ENCODE data around the gene CARD11.

Gene CARD11

GRCh38 chr7:2927592-2927991 is 116.1 kb downstream of the CARD11 start:
- no peak overlapping the region for H3K4me3 ChIP-seq (ENCODE audit: low read depth, low read length)
- in situ Hi-C loops (cut with HindIII; ENCODE audit: low sequenced_read_pairs): no loop called here
- DNase-seq (ENCODE audit: low read depth, low spot score): no peak
- TF ChIP-seq, protein P1, sequence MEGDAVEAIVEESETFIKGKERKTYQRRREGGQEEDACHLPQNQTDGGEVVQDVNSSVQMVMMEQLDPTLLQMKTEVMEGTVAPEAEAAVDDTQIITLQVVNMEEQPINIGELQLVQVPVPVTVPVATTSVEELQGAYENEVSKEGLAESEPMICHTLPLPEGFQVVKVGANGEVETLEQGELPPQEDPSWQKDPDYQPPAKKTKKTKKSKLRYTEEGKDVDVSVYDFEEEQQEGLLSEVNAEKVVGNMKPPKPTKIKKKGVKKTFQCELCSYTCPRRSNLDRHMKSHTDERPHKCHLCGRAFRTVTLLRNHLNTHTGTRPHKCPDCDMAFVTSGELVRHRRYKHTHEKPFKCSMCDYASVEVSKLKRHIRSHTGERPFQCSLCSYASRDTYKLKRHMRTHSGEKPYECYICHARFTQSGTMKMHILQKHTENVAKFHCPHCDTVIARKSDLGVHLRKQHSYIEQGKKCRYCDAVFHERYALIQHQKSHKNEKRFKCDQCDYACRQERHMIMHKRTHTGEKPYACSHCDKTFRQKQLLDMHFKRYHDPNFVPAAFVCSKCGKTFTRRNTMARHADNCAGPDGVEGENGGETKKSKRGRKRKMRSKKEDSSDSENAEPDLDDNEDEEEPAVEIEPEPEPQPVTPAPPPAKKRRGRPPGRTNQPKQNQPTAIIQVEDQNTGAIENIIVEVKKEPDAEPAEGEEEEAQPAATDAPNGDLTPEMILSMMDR (IDR thresholded peaks at IDR 0.05; ENCODE audit: low read depth, low read length): no peak

DNA sequence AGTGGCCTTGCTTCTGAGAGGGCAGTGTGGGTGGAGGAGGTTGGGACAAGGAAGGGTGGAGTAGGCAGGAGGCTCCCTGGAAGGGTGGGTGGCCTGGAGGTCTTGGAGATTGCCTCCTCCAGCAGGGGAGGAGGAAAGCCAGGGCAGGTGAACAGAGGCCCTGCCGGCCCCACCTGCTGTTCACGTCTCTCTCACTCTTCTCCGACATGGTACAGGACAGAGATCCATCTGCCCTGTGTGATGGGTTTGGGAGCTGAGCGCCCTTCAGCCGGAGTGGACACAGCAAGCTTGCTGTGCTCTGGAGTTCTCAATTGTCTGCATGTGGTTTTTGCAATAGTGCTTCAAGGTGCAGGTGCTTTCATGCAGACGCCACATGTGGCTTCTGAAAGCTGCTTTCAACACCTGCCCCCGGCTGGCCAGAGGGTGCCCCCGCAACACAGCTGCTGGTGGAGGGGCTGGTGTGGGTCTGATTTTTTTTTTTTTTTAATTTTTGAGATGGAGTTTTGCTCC is 116.7 kb downstream of the CARD11 start:
- in situ Hi-C loops (cut with HindIII; ENCODE audit: low sequenced_read_pairs): no loop called here
- TF ChIP-seq, protein P1 (IDR thresholded peaks at IDR 0.05; ENCODE audit: low read depth, low read length): no peak
- DNase-seq (ENCODE audit: low read depth, low spot score): no peak
- H3K4me3 ChIP-seq (ENCODE audit: low read depth, low read length): no peak overlapping the region

- TF ChIP-seq, protein P1 (IDR thresholded peaks at IDR 0.05; ENCODE audit: low read depth, low read length): no peak
- no peak overlapping the region for H3K4me3 ChIP-seq (ENCODE audit: low read depth, low read length)
- DNase-seq (ENCODE audit: low read depth, low spot score): no peak
- in situ Hi-C loops (cut with HindIII; ENCODE audit: low sequenced_read_pairs): no loop called here
Observed at GRCh38 chr7:2926120-2926895, 117.4 kb downstream of the CARD11 start.

GRCh38 chr7:2924866-2925840 is 118.5 kb downstream of the CARD11 start:
- H3K4me3 ChIP-seq (ENCODE audit: low read depth, low read length): no peak overlapping the region
- TF ChIP-seq, protein P1 (IDR thresholded peaks at IDR 0.05; ENCODE audit: low read depth, low read length): no peak
- in situ Hi-C loops (cut with HindIII; ENCODE audit: low sequenced_read_pairs): no loop called here
- DNase-seq (ENCODE audit: low read depth, low spot score): no peak

GRCh38 chr7:2923886-2924574 is 119.6 kb downstream of the CARD11 start:
- DNase-seq (ENCODE audit: low read depth, low spot score): no peak
- in situ Hi-C loops (cut with HindIII; ENCODE audit: low sequenced_read_pairs): no loop called here
- H3K4me3 ChIP-seq (ENCODE audit: low read depth, low read length): no peak overlapping the region
- TF ChIP-seq, protein P1 (IDR thresholded peaks at IDR 0.05; ENCODE audit: low read depth, low read length): no peak

DNA sequence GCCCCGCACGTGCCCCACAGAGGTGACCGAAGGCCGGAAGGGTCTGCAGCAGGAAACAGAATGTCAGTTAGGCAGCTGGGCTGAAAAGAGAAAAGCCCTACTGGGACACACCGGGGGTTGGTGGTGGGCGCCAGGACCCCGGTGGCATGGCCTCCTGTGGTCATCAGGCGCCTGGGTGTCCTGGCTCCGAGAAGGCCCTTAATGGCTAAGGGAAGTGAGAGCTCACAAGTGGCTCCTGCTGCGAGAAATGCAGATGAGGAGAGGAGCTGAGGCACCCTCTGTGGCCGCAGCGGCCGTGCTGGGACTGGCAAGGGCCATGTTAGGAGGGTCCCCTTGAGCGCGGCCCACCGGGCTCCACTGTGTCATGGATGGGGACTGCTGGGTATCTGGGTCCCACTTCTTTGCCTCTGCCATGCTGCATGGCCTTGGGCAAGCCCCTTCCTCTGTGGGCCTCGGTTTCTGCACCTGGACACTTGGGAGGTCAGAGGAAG is 120.3 kb downstream of the CARD11 start:
- H3K4me3 ChIP-seq (ENCODE audit: low read depth, low read length): no peak overlapping the region
- TF ChIP-seq, protein P1 (IDR thresholded peaks at IDR 0.05; ENCODE audit: low read depth, low read length): no peak
- DNase-seq (ENCODE audit: low read depth, low spot score): no peak
- in situ Hi-C loops (cut with HindIII; ENCODE audit: low sequenced_read_pairs): no loop called here
